CD4-positive, alpha-beta T cell (primary cell): ENCODE measurements around the gene TMPRSS6. TPM values are rescaled to one million over a fixed set of nuclear protein-coding genes. Genes with fewer than 3 reads are reported as not detected.

Experiments
- ATAC-seq: fragments of 200-7000 bp; cut with Tn5 transposase; one replicate; pipeline ENCODE4 v1.10.0; 2022; ENCODE audit warnings: mild to moderate bottlenecking; ENCODE audit not compliant: poor library complexity
- CTCF ChIA-PET: fragments of 350-600 bp; sonication (Branson Sonifier 250); formaldehyde crosslinking; loops from one replicate; lab custom pipeline; 2021; ENCODE audit warnings: antibody characterized with exemption, inconsistent platforms; lab: Charles Lee
- POLR2A ChIA-PET: fragments of 350-600 bp; sonication (Branson Sonifier 250); formaldehyde crosslinking; loops from one replicate; lab custom pipeline; 2021; ENCODE audit warnings: antibody characterized with exemption, inconsistent platforms; lab: Charles Lee
- DNase-seq, 14 experiments: peaks; one replicate each; pipeline ENCODE4 v3.0.0-alpha.2; 2013 to 2020; ENCODE audit warnings: mixed read lengths in 2 of 14
- H3K27ac ChIP-seq, 2 donors: one replicate each; pipeline versions ENCODE4 v1.5.1 to v1.7.0; 2013; ENCODE audit warnings: low read length in 2 of 2, low read depth in 1 of 2, mild to moderate bottlenecking in 1 of 2
- H3K27me3 ChIP-seq, 2 experiments: 1 replicate in 1 of 2; 2 replicates in 1 of 2; pipeline versions ENCODE4 v1.6.1 to v1.7.0; 2013; ENCODE audit warnings: low read length in 2 of 2, control low read depth in 1 of 2, mild to moderate bottlenecking in 1 of 2, moderate library complexity in 1 of 2; ENCODE audit not compliant: insufficient read depth in 2 of 2, control insufficient read depth in 1 of 2
- H3K36me3 ChIP-seq: one replicate; pipeline ENCODE4 v1.6.1; 2013; ENCODE audit warnings: low read length, control low read depth; ENCODE audit not compliant: insufficient read depth
- H3K4me1 ChIP-seq: one replicate; pipeline ENCODE4 v1.6.1; 2013; ENCODE audit warnings: low read length, control low read depth; ENCODE audit not compliant: insufficient read depth
- H3K4me3 ChIP-seq: one replicate; pipeline ENCODE4 v1.5.1; 2013; ENCODE audit warnings: mild to moderate bottlenecking, low read length, moderate library complexity
- H3K9me3 ChIP-seq, 2 experiments: 1 replicate in 1 of 2; 2 replicates in 1 of 2; pipeline versions ENCODE4 v1.6.1 to v1.7.0; 2013; ENCODE audit warnings: low read length in 2 of 2, mild to moderate bottlenecking in 2 of 2, control low read depth in 1 of 2, moderate library complexity in 1 of 2; ENCODE audit not compliant: control insufficient read depth in 1 of 2, insufficient read depth in 1 of 2
- H3K27ac Mint-ChIP-seq: one replicate; pipeline ENCODE4 v1.8.0; 2020; ENCODE audit warnings: mixed read lengths
- H3K27me3 Mint-ChIP-seq: one replicate; pipeline ENCODE4 v1.8.0; 2021; ENCODE audit warnings: mixed read lengths
- H3K36me3 Mint-ChIP-seq: one replicate; pipeline ENCODE4 v1.8.0; 2021; ENCODE audit warnings: low read depth, mixed read lengths
- H3K4me1 Mint-ChIP-seq: one replicate; pipeline ENCODE4 v1.8.0; 2021; ENCODE audit warnings: low read depth, mixed read lengths
- H3K4me3 Mint-ChIP-seq: one replicate; pipeline ENCODE4 v1.8.0; 2020; ENCODE audit warnings: mild to moderate bottlenecking, mixed read lengths
- H3K9me3 Mint-ChIP-seq: one replicate; pipeline ENCODE4 v1.8.0; 2020; ENCODE audit warnings: mixed read lengths
- intact Hi-C, 2 experiments: fragments of 100-400 bp; cut with DNase I in 1 of 2; cut with micrococcal nuclease in 1 of 2; formaldehyde crosslinking; loops; one replicate each; pipeline versions ENCODE4 v1.15.1 to v1.9.0; 2023 to 2025; cut with DNase I, micrococcal nuclease
- total RNA-seq, 174 experiments: library from RNA in 2 of 174; stranded (reverse) in 2 of 174; gene quantifications; one replicate each; pipeline ENCODE4 v1.2.3 and lab custom pipeline; 2021 to 2026
- TF ChIP-seq, protein P1 (sequence below): fragments of 200-600 bp; IDR thresholded peaks from one replicate; pipeline ENCODE4 v1.8.0; 2022; ENCODE audit warnings: antibody characterized with exemption, mild to moderate bottlenecking

TMPRSS6 gene
- total RNA-seq, 2 experiments from 2014 or later = 0.19 to 0.39 TPM

DNA sequence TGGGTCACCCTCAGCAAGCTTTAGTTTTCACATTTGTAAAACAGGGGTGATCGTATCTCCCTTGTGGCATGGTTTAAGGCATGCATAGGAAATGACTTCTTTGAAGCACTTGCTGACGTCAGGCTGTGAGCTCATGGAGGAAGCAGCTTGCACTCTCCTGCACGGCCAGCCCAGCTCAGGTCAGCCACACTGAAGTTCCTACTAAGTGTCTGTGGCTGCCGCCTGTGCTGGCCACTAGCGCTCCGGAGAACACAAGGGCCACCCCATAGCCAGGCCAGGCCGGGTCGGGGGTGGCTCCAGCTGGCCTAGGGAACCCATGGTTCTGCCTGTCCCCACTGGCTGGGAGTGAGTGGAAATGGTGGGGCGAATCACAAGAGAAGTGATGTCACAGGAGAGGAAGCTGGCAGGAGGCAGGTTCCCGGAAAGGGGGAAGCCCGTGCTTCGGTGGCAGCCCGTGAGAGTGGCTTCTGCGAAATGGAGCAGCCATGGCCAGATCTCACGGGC is 29.8 kb downstream of the TMPRSS6 start:
- H3K27me3 Mint-ChIP-seq = no peaks in the 10 kb centered on the region
- no peaks in the 10 kb centered on the region for H3K36me3 Mint-ChIP-seq
- no peak overlapping the region for H3K4me3 ChIP-seq
- peak overlapping the region; percentile 81 to 86 for H3K27ac ChIP-seq
- POLR2A ChIA-PET = interaction anchor here (0.6 to 2.4 kb wide), 14 partner anchors 9 to 304 kb away, joined by 3 to 29 read pairs (median 4); partner anchors contain the start of genes IFT27, IL2RB and KCTD17
- H3K27me3 ChIP-seq = no peaks in the 10 kb centered on the region
- peaks cover 47% of the 10 kb centered on the region for H3K4me1 ChIP-seq
- peak overlapping the region; percentile 99 for H3K27ac Mint-ChIP-seq
- TF ChIP-seq, protein P1, sequence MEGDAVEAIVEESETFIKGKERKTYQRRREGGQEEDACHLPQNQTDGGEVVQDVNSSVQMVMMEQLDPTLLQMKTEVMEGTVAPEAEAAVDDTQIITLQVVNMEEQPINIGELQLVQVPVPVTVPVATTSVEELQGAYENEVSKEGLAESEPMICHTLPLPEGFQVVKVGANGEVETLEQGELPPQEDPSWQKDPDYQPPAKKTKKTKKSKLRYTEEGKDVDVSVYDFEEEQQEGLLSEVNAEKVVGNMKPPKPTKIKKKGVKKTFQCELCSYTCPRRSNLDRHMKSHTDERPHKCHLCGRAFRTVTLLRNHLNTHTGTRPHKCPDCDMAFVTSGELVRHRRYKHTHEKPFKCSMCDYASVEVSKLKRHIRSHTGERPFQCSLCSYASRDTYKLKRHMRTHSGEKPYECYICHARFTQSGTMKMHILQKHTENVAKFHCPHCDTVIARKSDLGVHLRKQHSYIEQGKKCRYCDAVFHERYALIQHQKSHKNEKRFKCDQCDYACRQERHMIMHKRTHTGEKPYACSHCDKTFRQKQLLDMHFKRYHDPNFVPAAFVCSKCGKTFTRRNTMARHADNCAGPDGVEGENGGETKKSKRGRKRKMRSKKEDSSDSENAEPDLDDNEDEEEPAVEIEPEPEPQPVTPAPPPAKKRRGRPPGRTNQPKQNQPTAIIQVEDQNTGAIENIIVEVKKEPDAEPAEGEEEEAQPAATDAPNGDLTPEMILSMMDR = no peak
- intact Hi-C loops = loop anchor here (1.0 to 5.0 kb wide), 9 partner anchors 43 to 378 kb away; partner anchors contain the start of gene IL2RB (in 1 of the 2)
- H3K9me3 ChIP-seq = no peaks in the 10 kb centered on the region
- ATAC-seq (peak; percentile 80), DNase-seq (peak; percentile 51 to 95 (median 69))
- H3K4me1 Mint-ChIP-seq = peaks cover 34% of the 10 kb centered on the region
- H3K9me3 Mint-ChIP-seq = no peaks in the 10 kb centered on the region
- no peaks in the 10 kb centered on the region for H3K36me3 ChIP-seq
- CTCF ChIA-PET = interaction anchor here (0.7 to 2.5 kb wide), 8 partner anchors 19 to 120 kb away, joined by 3 to 18 read pairs (median 4); no protein-coding TSS in a partner anchor
- H3K4me3 Mint-ChIP-seq = peak overlapping the region; percentile 81

DNA sequence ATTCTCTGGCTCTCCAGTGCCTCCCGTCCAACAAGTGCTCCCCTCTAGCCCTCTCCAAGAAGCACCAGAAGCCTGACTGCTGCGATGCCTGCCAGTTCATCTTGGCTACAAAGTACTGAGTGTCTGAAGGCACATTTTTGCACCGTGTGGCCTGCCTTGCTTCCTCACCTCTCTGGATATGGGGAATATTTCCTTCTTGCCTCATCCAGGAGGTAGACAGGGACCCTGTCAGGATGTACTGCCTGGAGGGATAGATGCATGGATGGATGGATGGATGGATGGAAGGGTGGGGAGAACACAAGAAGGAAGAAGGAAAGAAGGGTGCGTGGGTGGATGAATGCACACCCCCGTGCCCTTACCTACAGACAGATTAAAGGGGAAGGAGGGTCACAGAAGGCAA is 30.4 kb downstream of the TMPRSS6 start:
- ATAC-seq (no peak), DNase-seq (peak in 2 of 14 experiments; percentile 17 to 39)
- intact Hi-C loops = loop anchor here (1.0 to 5.0 kb wide), 9 partner anchors 43 to 378 kb away; partner anchors contain the start of gene IL2RB (in 1 of the 2)
- Mint-ChIP-seq H3K36me3 (no peaks in the 10 kb centered on the region), H3K4me1 (peaks cover 34% of the 10 kb centered on the region), H3K9me3 (no peaks in the 10 kb centered on the region), H3K4me3 (peak overlapping the region; percentile 81), H3K27me3 (no peaks in the 10 kb centered on the region), H3K27ac (peak overlapping the region; percentile 99)
- Histone ChIP-seq H3K27ac (peak overlapping the region; percentile 81 to 86), H3K4me1 (peaks cover 47% of the 10 kb centered on the region), H3K36me3 (no peaks in the 10 kb centered on the region), H3K4me3 (no peak overlapping the region), H3K9me3 (no peaks in the 10 kb centered on the region), H3K27me3 (no peaks in the 10 kb centered on the region)
- ChIA-PET CTCF (interaction anchor here (0.8 to 2.5 kb wide), 7 partner anchors 20 to 121 kb away, joined by 3 to 18 read pairs (median 4); no protein-coding TSS in a partner anchor), POLR2A (interaction anchor here (0.7 to 2.4 kb wide), 12 partner anchors 27 to 303 kb away, joined by 3 to 29 read pairs (median 4); partner anchors contain the start of genes IFT27, IL2RB and KCTD17)
- TF ChIP-seq, protein P1 = no peak

DNA sequence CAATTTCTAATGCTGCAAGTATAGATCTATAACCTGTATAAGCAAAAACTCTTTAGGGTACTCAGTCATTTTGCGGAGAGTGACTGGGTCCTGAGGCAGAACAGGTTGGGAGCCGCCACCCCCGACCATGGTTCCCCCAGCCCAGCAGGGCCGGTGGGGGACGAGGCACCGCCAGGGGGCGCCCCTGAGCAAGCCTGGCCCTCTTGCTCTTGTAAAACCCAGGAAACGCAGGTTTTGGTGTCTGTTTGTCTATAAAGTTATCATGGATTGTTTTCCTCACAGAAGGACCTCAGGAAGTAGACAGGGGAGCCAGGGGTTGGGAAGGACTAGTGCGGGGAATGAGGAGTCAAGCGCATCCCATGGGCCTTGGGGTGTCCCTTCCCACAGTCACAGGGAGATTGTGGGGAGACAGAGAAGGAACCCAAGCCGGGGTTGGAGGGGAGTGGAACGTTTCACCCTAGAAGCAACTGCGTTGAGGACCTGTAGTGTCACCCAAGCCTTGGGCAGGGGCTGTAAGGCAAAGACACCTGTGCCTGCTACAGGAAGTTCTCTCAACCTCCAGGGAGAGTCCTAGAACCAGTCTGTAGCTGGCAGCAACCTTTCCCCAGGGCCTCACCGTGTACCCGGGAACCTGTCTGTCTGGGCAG is 31.6 kb downstream of the TMPRSS6 start:
- intact Hi-C loops = loop anchor here (1.0 to 5.0 kb wide), 12 partner anchors 15 to 379 kb away; partner anchors contain the start of gene IL2RB (in 1 of the 2)
- Mint-ChIP-seq H3K4me3 (peak overlapping the region; percentile 12), H3K9me3 (no peaks in the 10 kb centered on the region), H3K27ac (peak overlapping the region; percentile 99), H3K27me3 (no peaks in the 10 kb centered on the region), H3K4me1 (peaks cover 34% of the 10 kb centered on the region), H3K36me3 (no peaks in the 10 kb centered on the region)
- ChIA-PET POLR2A (interaction anchor here (0.9 to 2.4 kb wide), 4 partner anchors 44 to 121 kb away, joined by 5 to 22 read pairs (median 5); no protein-coding TSS in a partner anchor), CTCF (interaction anchor here (0.6 to 2.5 kb wide), 7 partner anchors 44 to 151 kb away, joined by 3 to 18 read pairs (median 4); no protein-coding TSS in a partner anchor)
- H3K27ac ChIP-seq = peak overlapping the region in 1 of 2 donors; percentile 5
- H3K27me3 ChIP-seq = no peaks in the 10 kb centered on the region
- H3K9me3 ChIP-seq = peaks cover 0 to 3% of the 10 kb centered on the region in 2 experiments
- H3K36me3 ChIP-seq = no peaks in the 10 kb centered on the region
- H3K4me1 ChIP-seq = peaks cover 47% of the 10 kb centered on the region
- ATAC-seq (peak; percentile 14), DNase-seq (peak; percentile 69 to 92 (median 84))
- H3K4me3 ChIP-seq = no peak overlapping the region
- TF ChIP-seq, protein P1 = peak; percentile 99
